ENCODE results near the gene PATZ1. TPM values are rescaled to one million over a fixed set of nuclear protein-coding genes. Genes with fewer than 3 reads are reported as not detected.

PATZ1 gene
- total RNA-seq, 1 donor from 2014 or later: 37.4 TPM

- H3K4me3 Mint-ChIP-seq: no peak overlapping the region
- intact Hi-C loops (cut with micrococcal nuclease): no loop called here
- no peaks in the 10 kb centered on the region for H3K27me3 Mint-ChIP-seq
- TF ChIP-seq, protein P1, sequence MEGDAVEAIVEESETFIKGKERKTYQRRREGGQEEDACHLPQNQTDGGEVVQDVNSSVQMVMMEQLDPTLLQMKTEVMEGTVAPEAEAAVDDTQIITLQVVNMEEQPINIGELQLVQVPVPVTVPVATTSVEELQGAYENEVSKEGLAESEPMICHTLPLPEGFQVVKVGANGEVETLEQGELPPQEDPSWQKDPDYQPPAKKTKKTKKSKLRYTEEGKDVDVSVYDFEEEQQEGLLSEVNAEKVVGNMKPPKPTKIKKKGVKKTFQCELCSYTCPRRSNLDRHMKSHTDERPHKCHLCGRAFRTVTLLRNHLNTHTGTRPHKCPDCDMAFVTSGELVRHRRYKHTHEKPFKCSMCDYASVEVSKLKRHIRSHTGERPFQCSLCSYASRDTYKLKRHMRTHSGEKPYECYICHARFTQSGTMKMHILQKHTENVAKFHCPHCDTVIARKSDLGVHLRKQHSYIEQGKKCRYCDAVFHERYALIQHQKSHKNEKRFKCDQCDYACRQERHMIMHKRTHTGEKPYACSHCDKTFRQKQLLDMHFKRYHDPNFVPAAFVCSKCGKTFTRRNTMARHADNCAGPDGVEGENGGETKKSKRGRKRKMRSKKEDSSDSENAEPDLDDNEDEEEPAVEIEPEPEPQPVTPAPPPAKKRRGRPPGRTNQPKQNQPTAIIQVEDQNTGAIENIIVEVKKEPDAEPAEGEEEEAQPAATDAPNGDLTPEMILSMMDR (IDR thresholded peaks at IDR 0.05): no peak
- H3K4me1 Mint-ChIP-seq: peaks cover 24% of the 10 kb centered on the region
- POLR2A ChIA-PET: no interaction called here
- no peak overlapping the region for H3K27ac Mint-ChIP-seq
- DNase-seq: no peak
- no peaks in the 10 kb centered on the region for H3K9me3 Mint-ChIP-seq
- no peak for ATAC-seq (ENCODE audit: low read depth)
- CTCF ChIA-PET: interaction anchor here (1.0 to 1.6 kb wide), 2 partner anchors 19 to 32 kb away, joined by 3 to 4 read pairs; no protein-coding TSS in a partner anchor
- peaks cover 82% of the 10 kb centered on the region for H3K36me3 Mint-ChIP-seq (ENCODE audit: low read depth)
Measured at GRCh38 chr22:31281733-31282132, 64.4 kb downstream of the PATZ1 start.

DNA sequence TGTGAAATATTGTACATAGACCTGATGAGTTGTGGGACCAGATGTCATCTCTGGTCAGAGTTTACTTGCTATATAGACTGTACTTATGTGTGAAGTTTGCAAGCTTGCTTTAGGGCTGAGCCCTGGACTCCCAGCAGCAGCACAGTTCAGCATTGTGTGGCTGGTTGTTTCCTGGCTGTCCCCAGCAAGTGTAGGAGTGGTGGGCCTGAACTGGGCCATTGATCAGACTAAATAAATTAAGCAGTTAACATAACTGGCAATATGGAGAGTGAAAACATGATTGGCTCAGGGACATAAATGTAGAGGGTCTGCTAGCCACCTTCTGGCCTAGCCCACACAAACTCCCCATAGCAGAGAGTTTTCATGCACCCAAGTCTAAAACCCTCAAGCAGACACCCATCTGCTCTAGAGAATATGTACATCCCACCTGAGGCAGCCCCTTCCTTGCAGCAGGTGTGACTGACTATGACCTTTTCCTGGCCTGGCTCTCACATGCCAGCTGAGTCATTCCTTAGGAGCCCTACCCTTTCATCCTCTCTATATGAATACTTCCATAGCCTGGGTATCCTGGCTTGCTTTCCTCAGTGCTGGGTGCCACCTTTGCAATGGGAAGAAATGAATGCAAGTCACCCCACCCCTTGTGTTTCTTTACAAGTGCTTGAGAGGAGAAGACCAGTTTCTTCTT, 66.2 kb downstream of the PATZ1 start:
- ATAC-seq (ENCODE audit: low read depth) (no peak), DNase-seq (no peak)
- no peaks in the 10 kb centered on the region for H3K9me3 Mint-ChIP-seq
- peaks cover 7% of the 10 kb centered on the region for H3K4me1 Mint-ChIP-seq
- TF ChIP-seq, protein P1 (IDR thresholded peaks at IDR 0.05): no peak
- no peak overlapping the region for H3K4me3 Mint-ChIP-seq
- ChIA-PET POLR2A (interaction anchor here (2.1 kb wide), 1 partner anchor 10 kb away, joined by 13 read pairs; no protein-coding TSS in a partner anchor), CTCF (interaction anchor here (1.7 kb wide), 1 partner anchor 9 kb away, joined by 4 read pairs; no protein-coding TSS in a partner anchor)
- H3K27me3 Mint-ChIP-seq: no peaks in the 10 kb centered on the region
- intact Hi-C loops (cut with micrococcal nuclease): no loop called here
- H3K36me3 Mint-ChIP-seq (ENCODE audit: low read depth): peaks cover 79% of the 10 kb centered on the region
- peak overlapping the region; percentile 20 for H3K27ac Mint-ChIP-seq

DNA sequence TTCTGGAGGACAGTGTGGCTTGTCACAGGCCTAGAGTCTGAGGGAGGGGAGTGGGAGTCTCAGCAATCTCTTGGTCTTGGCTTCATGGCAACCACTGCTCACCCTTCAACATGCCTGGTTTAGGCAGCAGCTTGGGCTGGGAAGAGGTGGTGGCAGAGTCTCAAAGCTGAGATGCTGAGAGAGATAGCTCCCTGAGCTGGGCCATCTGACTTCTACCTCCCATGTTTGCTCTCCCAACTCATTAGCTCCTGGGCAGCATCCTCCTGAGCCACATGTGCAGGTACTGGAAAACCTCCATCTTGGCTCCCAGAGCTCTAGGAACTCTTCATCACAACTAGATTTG, 66.8 kb downstream of the PATZ1 start:
- peak overlapping the region; percentile 13 for H3K27ac Mint-ChIP-seq
- ChIA-PET POLR2A (interaction anchor here (2.1 kb wide), 1 partner anchor 11 kb away, joined by 13 read pairs; no protein-coding TSS in a partner anchor), CTCF (interaction anchor here (1.7 kb wide), 1 partner anchor 9 kb away, joined by 4 read pairs; no protein-coding TSS in a partner anchor)
- H3K4me3 Mint-ChIP-seq: no peak overlapping the region
- no peak for ATAC-seq (ENCODE audit: low read depth)
- H3K27me3 Mint-ChIP-seq: no peaks in the 10 kb centered on the region
- TF ChIP-seq, protein P1 (IDR thresholded peaks at IDR 0.05): no peak
- intact Hi-C loops (cut with micrococcal nuclease): no loop called here
- H3K36me3 Mint-ChIP-seq (ENCODE audit: low read depth): peaks cover 77% of the 10 kb centered on the region
- no peaks in the 10 kb centered on the region for H3K4me1 Mint-ChIP-seq
- DNase-seq: no peak
- no peaks in the 10 kb centered on the region for H3K9me3 Mint-ChIP-seq

DNA sequence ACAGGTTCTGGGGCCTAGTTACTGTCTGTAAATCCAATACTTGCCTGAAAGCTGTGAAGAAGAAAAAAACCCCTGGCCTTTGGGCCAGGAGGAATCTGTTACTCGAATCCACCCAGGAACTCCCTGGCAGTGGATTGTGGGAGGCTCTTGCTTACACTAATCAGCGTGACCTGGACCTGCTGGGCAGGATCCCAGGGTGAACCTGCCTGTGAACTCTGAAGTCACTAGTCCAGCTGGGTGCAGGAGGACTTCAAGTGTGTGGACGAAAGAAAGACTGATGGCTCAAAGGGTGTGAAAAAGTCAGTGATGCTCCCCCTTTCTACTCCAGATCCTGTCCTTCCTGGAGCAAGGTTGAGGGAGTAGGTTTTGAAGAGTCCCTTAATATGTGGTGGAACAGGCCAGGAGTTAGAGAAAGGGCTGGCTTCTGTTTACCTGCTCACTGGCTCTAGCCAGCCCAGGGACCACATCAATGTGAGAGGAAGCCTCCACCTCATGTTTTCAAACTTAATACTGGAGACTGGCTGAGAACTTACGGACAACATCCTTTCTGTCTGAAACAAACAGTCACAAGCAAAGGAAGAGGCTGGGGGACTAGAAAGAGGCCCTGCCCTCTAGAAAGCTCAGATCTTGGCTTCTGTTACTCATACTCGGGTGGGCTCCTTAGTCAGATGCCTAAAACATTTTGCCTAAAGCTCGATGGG, 67.4 kb downstream of the PATZ1 start:
- H3K36me3 Mint-ChIP-seq (ENCODE audit: low read depth): peaks cover 74% of the 10 kb centered on the region
- TF ChIP-seq, protein P1 (IDR thresholded peaks at IDR 0.05): no peak
- no peak overlapping the region for H3K4me3 Mint-ChIP-seq
- H3K4me1 Mint-ChIP-seq: no peaks in the 10 kb centered on the region
- H3K27ac Mint-ChIP-seq: peak overlapping the region; percentile 13
- ChIA-PET CTCF (interaction anchor here (1.2 to 1.7 kb wide), 2 partner anchors 8 to 35 kb away, joined by 4 to 5 read pairs; no protein-coding TSS in a partner anchor), POLR2A (interaction anchor here (0.6 to 2.1 kb wide), 2 partner anchors 11 to 86 kb away, joined by 13 to 14 read pairs; no protein-coding TSS in a partner anchor)
- no peak for ATAC-seq (ENCODE audit: low read depth)
- intact Hi-C loops (cut with micrococcal nuclease): no loop called here
- no peaks in the 10 kb centered on the region for H3K9me3 Mint-ChIP-seq
- no peak for DNase-seq
- H3K27me3 Mint-ChIP-seq: no peaks in the 10 kb centered on the region

DNA sequence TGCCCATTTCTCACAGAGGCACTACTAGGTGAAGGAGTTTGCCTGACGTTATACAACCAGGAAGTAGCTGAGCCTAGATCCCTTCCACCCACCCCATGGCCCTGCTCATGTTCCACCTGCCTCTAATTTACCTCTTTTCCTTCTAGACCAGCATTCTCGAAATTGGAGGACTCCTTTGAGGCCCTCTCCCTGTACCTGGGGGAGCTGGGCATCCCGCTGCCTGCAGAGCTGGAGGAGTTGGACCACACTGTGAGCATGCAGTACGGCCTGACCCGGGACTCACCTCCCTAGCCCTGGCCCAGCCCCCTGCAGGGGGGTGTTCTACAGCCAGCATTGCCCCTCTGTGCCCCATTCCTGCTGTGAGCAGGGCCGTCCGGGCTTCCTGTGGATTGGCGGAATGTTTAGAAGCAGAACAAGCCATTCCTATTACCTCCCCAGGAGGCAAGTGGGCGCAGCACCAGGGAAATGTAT, 68.0 kb downstream of the PATZ1 start:
- no peak for ATAC-seq (ENCODE audit: low read depth)
- H3K4me3 Mint-ChIP-seq: no peak overlapping the region
- no peak for DNase-seq
- no peaks in the 10 kb centered on the region for H3K27me3 Mint-ChIP-seq
- CTCF ChIA-PET: interaction anchor here (1.2 kb wide), 1 partner anchor 35 kb away, joined by 5 read pairs; no protein-coding TSS in a partner anchor
- no peak overlapping the region for H3K27ac Mint-ChIP-seq
- no peaks in the 10 kb centered on the region for H3K9me3 Mint-ChIP-seq
- H3K4me1 Mint-ChIP-seq: no peaks in the 10 kb centered on the region
- intact Hi-C loops (cut with micrococcal nuclease): no loop called here
- TF ChIP-seq, protein P1 (IDR thresholded peaks at IDR 0.05): no peak
- POLR2A ChIA-PET: interaction anchor here (0.6 to 1.1 kb wide), 2 partner anchors 12 to 86 kb away, joined by 4 to 14 read pairs; no protein-coding TSS in a partner anchor
- H3K36me3 Mint-ChIP-seq (ENCODE audit: low read depth): peaks cover 73% of the 10 kb centered on the region
